Activated CD4-positive, alpha-beta T cell treated with anti-CD3 and anti-CD28 coated beads for 36 hours (primary cell): ENCODE results near the gene SEMA5A. TPM values are rescaled to one million over a fixed set of nuclear protein-coding genes. Genes with fewer than 3 reads are reported as not detected.

Source experiments
- ATAC-seq: fragments of 200-7000 bp; cut with Tn5 transposase; one replicate; pipeline ENCODE4 v1.10.0; 2021; ENCODE audit warnings: mild to moderate bottlenecking, moderate library complexity
- CTCF ChIA-PET: fragments of 350-600 bp; sonication (Branson Sonifier 250); formaldehyde crosslinking; loops from one replicate; lab custom pipeline; 2021; ENCODE audit warnings: antibody characterized with exemption; lab: Charles Lee
- POLR2A ChIA-PET: fragments of 350-600 bp; sonication (Branson Sonifier 250); formaldehyde crosslinking; loops from one replicate; lab custom pipeline; 2021; ENCODE audit warnings: antibody characterized with exemption, inconsistent platforms; lab: Charles Lee
- DNase-seq: peaks from one replicate; pipeline ENCODE4 v3.0.0-alpha.2; 2020
- H3K27ac Mint-ChIP-seq: one replicate; pipeline ENCODE4 v1.8.0; 2021; ENCODE audit warnings: mixed read lengths
- H3K27me3 Mint-ChIP-seq: one replicate; pipeline ENCODE4 v1.8.0; 2021; ENCODE audit warnings: mixed read lengths
- H3K36me3 Mint-ChIP-seq: one replicate; pipeline ENCODE4 v1.8.0; 2021; ENCODE audit warnings: low read depth, mixed read lengths
- H3K4me1 Mint-ChIP-seq: one replicate; pipeline ENCODE4 v1.8.0; 2021; ENCODE audit warnings: mixed read lengths
- H3K4me3 Mint-ChIP-seq: one replicate; pipeline ENCODE4 v1.8.0; 2021; ENCODE audit warnings: mild to moderate bottlenecking, moderate library complexity, mixed read lengths
- H3K9me3 Mint-ChIP-seq: one replicate; pipeline ENCODE4 v1.8.0; 2021; ENCODE audit warnings: low read depth, mixed read lengths
- intact Hi-C, 2 experiments: fragments of 100-400 bp; cut with DNase I in 1 of 2; cut with micrococcal nuclease in 1 of 2; formaldehyde crosslinking; loops; one replicate each; pipeline versions ENCODE4 v1.14.2 to v1.15.1; 2022 to 2024; cut with DNase I, micrococcal nuclease
- total RNA-seq, 2 experiments: library from RNA; stranded (reverse); gene quantifications; one replicate each; pipeline ENCODE4 v1.2.3, GENCODE V29; 2021

Gene SEMA5A
- total RNA-seq, 2 experiments from 2014 or later: 0.04 TPM; not detected in 1

- DNase-seq: no peak
- Mint-ChIP-seq H3K36me3 (no peaks in the 10 kb centered on the region), H3K27me3 (no peaks in the 10 kb centered on the region), H3K4me1 (no peaks in the 10 kb centered on the region), H3K4me3 (no peak overlapping the region), H3K27ac (no peak overlapping the region), H3K9me3 (no peaks in the 10 kb centered on the region)
- intact Hi-C loops: no loop called here
- POLR2A ChIA-PET: no interaction called here
- no peak for ATAC-seq
- CTCF ChIA-PET: no interaction called here
Observed at GRCh38 chr5:9494301-9494700, 51.6 kb downstream of the SEMA5A start.

GRCh38 chr5:9490494-9491097 lies 55.3 kb downstream of the SEMA5A start:
- intact Hi-C loops: no loop called here
- no peak overlapping the region for H3K4me3 Mint-ChIP-seq

GRCh38 chr5:9483779-9484178 lies 62.1 kb downstream of the SEMA5A start:
- Mint-ChIP-seq H3K27me3 (no peaks in the 10 kb centered on the region), H3K4me3 (no peak overlapping the region), H3K9me3 (peaks cover 3% of the 10 kb centered on the region), H3K27ac (no peak overlapping the region), H3K36me3 (no peaks in the 10 kb centered on the region), H3K4me1 (no peaks in the 10 kb centered on the region)
- ATAC-seq (no peak), DNase-seq (no peak)
- intact Hi-C loops: no loop called here
- ChIA-PET POLR2A (no interaction called here), CTCF (no interaction called here)

More at GRCh38 chr5:9490494-9491097, 55.3 kb downstream of the SEMA5A start:
- Mint-ChIP-seq H3K27ac (no peak overlapping the region), H3K36me3 (no peaks in the 10 kb centered on the region), H3K27me3 (no peaks in the 10 kb centered on the region), H3K9me3 (peaks cover 2% of the 10 kb centered on the region), H3K4me1 (no peaks in the 10 kb centered on the region)
- POLR2A ChIA-PET: no interaction called here
- CTCF ChIA-PET: no interaction called here
- ATAC-seq: no peak
- no peak for DNase-seq

- Mint-ChIP-seq H3K27me3 (no peaks in the 10 kb centered on the region), H3K36me3 (no peaks in the 10 kb centered on the region), H3K27ac (no peak overlapping the region), H3K9me3 (peaks cover 6% of the 10 kb centered on the region), H3K4me1 (no peaks in the 10 kb centered on the region), H3K4me3 (no peak overlapping the region)
- intact Hi-C loops: no loop called here
- DNase-seq (no peak), ATAC-seq (no peak)
- CTCF ChIA-PET: no interaction called here
- POLR2A ChIA-PET: no interaction called here
Observed at GRCh38 chr5:9483243-9483642, 62.6 kb downstream of the SEMA5A start.

- POLR2A ChIA-PET: no interaction called here
- CTCF ChIA-PET: no interaction called here
- peaks cover 10% of the 10 kb centered on the region for H3K9me3 Mint-ChIP-seq
Observed at GRCh38 chr5:9482381-9482780, 63.5 kb downstream of the SEMA5A start.

GRCh38 chr5:9480499-9480898 lies 65.4 kb downstream of the SEMA5A start:
- no peak overlapping the region for H3K4me3 Mint-ChIP-seq
- H3K27me3 Mint-ChIP-seq: no peaks in the 10 kb centered on the region
- DNase-seq (no peak), ATAC-seq (no peak)
- no peak overlapping the region for H3K27ac Mint-ChIP-seq
- no peaks in the 10 kb centered on the region for H3K4me1 Mint-ChIP-seq
- POLR2A ChIA-PET: no interaction called here
- CTCF ChIA-PET: no interaction called here
- peaks cover 14% of the 10 kb centered on the region for H3K9me3 Mint-ChIP-seq
- intact Hi-C loops: no loop called here
- no peaks in the 10 kb centered on the region for H3K36me3 Mint-ChIP-seq

More at GRCh38 chr5:9482381-9482780, 63.5 kb downstream of the SEMA5A start:
- H3K4me3 Mint-ChIP-seq: no peak overlapping the region
- ATAC-seq (no peak), DNase-seq (no peak)
- intact Hi-C loops: no loop called here
- H3K27me3 Mint-ChIP-seq: no peaks in the 10 kb centered on the region
- no peaks in the 10 kb centered on the region for H3K36me3 Mint-ChIP-seq
- no peak overlapping the region for H3K27ac Mint-ChIP-seq
- H3K4me1 Mint-ChIP-seq: no peaks in the 10 kb centered on the region

GRCh38 chr5:9479990-9480389 lies 65.9 kb downstream of the SEMA5A start:
- no peak for ATAC-seq
- Mint-ChIP-seq H3K4me1 (no peaks in the 10 kb centered on the region), H3K9me3 (peaks cover 14% of the 10 kb centered on the region)

GRCh38 chr5:9479361-9479760 lies 66.5 kb downstream of the SEMA5A start:
- DNase-seq (no peak), ATAC-seq (no peak)
- no peaks in the 10 kb centered on the region for H3K36me3 Mint-ChIP-seq
- no peaks in the 10 kb centered on the region for H3K27me3 Mint-ChIP-seq
- H3K9me3 Mint-ChIP-seq: peaks cover 14% of the 10 kb centered on the region
- H3K27ac Mint-ChIP-seq: no peak overlapping the region
- intact Hi-C loops: no loop called here
- H3K4me1 Mint-ChIP-seq: no peaks in the 10 kb centered on the region
- H3K4me3 Mint-ChIP-seq: no peak overlapping the region
- POLR2A ChIA-PET: no interaction called here
- CTCF ChIA-PET: interaction anchor here (0.7 kb wide), 1 partner anchor 1414 kb away, joined by 3 read pairs; no protein-coding TSS in a partner anchor

More at GRCh38 chr5:9479990-9480389, 65.9 kb downstream of the SEMA5A start:
- intact Hi-C loops: no loop called here
- ChIA-PET CTCF (no interaction called here), POLR2A (no interaction called here)
- no peak for DNase-seq
- Mint-ChIP-seq H3K4me3 (no peak overlapping the region), H3K27ac (no peak overlapping the region), H3K27me3 (no peaks in the 10 kb centered on the region), H3K36me3 (no peaks in the 10 kb centered on the region)

GRCh38 chr5:9477537-9477936 lies 68.3 kb downstream of the SEMA5A start:
- peaks cover 19% of the 10 kb centered on the region for H3K9me3 Mint-ChIP-seq
- intact Hi-C loops: no loop called here
- no peaks in the 10 kb centered on the region for H3K36me3 Mint-ChIP-seq
- H3K4me3 Mint-ChIP-seq: no peak overlapping the region
- no peaks in the 10 kb centered on the region for H3K4me1 Mint-ChIP-seq
- no peak for DNase-seq
- POLR2A ChIA-PET: no interaction called here
- CTCF ChIA-PET: interaction anchor here (0.6 kb wide), 1 partner anchor 9 kb away, joined by 3 read pairs; no protein-coding TSS in a partner anchor
- H3K27ac Mint-ChIP-seq: no peak overlapping the region
- no peaks in the 10 kb centered on the region for H3K27me3 Mint-ChIP-seq
- no peak for ATAC-seq

- Mint-ChIP-seq H3K36me3 (no peaks in the 10 kb centered on the region), H3K9me3 (peaks cover 19% of the 10 kb centered on the region), H3K27ac (no peak overlapping the region), H3K4me1 (no peaks in the 10 kb centered on the region), H3K27me3 (no peaks in the 10 kb centered on the region), H3K4me3 (no peak overlapping the region)
- ChIA-PET CTCF (interaction anchor here (1.1 kb wide), 1 partner anchor 15 kb away, joined by 3 read pairs; no protein-coding TSS in a partner anchor), POLR2A (no interaction called here)
- ATAC-seq (no peak), DNase-seq (no peak)
- intact Hi-C loops: no loop called here
Observed at GRCh38 chr5:9474219-9475002, 71.5 kb downstream of the SEMA5A start.

GRCh38 chr5:9473624-9474023 lies 72.3 kb downstream of the SEMA5A start:
- no peak overlapping the region for H3K27ac Mint-ChIP-seq
- POLR2A ChIA-PET: no interaction called here
- no peaks in the 10 kb centered on the region for H3K4me1 Mint-ChIP-seq
- CTCF ChIA-PET: interaction anchor here (1.1 kb wide), 1 partner anchor 16 kb away, joined by 3 read pairs; no protein-coding TSS in a partner anchor
- DNase-seq: no peak
- intact Hi-C loops: no loop called here
- H3K27me3 Mint-ChIP-seq: no peaks in the 10 kb centered on the region
- H3K36me3 Mint-ChIP-seq: no peaks in the 10 kb centered on the region
- no peak overlapping the region for H3K4me3 Mint-ChIP-seq
- no peak for ATAC-seq
- peaks cover 18% of the 10 kb centered on the region for H3K9me3 Mint-ChIP-seq

GRCh38 chr5:9470410-9470809 lies 75.5 kb downstream of the SEMA5A start:
- no peaks in the 10 kb centered on the region for H3K27me3 Mint-ChIP-seq
- intact Hi-C loops: no loop called here
- POLR2A ChIA-PET: no interaction called here
- no peak overlapping the region for H3K4me3 Mint-ChIP-seq
- CTCF ChIA-PET: no interaction called here
- no peaks in the 10 kb centered on the region for H3K36me3 Mint-ChIP-seq
- no peak for DNase-seq
- peaks cover 7% of the 10 kb centered on the region for H3K9me3 Mint-ChIP-seq
- ATAC-seq: no peak
- no peak overlapping the region for H3K27ac Mint-ChIP-seq
- H3K4me1 Mint-ChIP-seq: no peaks in the 10 kb centered on the region
